HG03469 (cell line): ENCODE results near the gene JMJD6.
"Not testable (repeated sequence)": the region's sequence is repeated elsewhere in the genome, so short reads cannot be mapped to it uniquely, and the experiment has no call there.

Source experiments
- ATAC-seq: cut with Tn5 transposase; IDR thresholded peaks from one replicate; pipeline ENCODE4 v1.9.1; 2021; ENCODE audit warnings: mild to moderate bottlenecking, moderate library complexity, moderate number of reproducible peaks; ENCODE audit not compliant: unreplicated experiment

Gene JMJD6

GRCh38 chr17:76700617-76701470 lies 25.6 kb downstream of the JMJD6 start:
- ATAC-seq = no peak

DNA sequence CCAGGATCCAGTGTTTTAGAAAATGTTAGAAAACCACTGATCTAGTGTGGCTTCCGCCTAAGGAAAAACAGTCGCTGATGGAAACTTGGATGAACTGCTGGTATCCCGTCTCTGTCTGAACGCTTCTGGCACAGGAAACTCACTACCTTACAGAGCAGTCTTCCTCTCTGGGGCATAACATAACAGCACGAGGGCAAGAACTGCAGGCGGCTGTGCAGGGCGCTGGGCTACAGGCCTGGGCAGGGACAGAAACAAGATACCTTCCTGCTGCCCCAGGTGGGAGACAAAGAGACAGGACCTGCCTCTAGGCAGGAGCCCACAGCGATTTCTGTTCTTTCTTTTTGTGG lies 26.2 kb downstream of the JMJD6 start:
- ATAC-seq = no peak

- not testable (repeated sequence) for ATAC-seq
These were observed 27.9 kb downstream of the JMJD6 start for GRCh38 chr17:76698466-76698977.

DNA sequence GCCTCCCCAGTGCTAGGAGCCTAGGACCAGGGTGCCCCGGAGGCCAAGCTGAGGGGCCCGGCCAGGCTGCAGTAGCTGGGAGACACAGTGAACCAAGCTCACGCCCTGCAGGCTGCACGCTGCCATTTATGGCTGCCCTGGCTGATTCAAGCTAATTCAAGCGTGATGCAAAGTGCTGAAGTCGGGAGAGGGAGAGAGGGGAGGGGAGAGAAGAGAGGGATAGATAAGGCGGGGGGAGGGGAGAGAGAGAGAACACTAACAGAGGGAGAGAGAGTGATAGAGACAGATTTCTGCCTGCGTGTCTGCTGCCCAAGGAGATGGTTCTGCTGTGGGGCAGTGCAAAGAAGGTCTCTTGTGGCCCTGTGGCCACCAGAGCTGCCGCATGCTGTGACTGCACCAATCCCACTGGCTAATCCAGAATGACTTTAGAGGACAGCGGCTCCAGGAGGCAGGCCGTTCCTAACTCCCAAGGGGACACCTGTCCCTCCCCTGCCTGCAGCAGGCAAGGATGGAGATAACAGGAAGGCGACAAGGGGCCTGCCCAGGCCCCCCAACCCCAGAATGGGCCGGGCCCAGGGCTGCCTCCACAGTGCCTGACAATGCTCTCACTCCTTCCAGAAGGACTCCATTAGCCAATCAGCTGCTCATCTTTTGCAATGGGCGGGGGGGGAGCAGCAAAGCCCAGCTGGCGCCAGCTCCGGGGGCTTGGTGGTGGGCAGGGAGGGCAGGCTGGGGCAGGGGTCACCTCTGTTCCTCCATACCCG lies 28.5 kb downstream of the JMJD6 start:
- ATAC-seq = no peak

GRCh38 chr17:76696763-76697701 lies 29.4 kb downstream of the JMJD6 start:
- ATAC-seq = no peak

DNA sequence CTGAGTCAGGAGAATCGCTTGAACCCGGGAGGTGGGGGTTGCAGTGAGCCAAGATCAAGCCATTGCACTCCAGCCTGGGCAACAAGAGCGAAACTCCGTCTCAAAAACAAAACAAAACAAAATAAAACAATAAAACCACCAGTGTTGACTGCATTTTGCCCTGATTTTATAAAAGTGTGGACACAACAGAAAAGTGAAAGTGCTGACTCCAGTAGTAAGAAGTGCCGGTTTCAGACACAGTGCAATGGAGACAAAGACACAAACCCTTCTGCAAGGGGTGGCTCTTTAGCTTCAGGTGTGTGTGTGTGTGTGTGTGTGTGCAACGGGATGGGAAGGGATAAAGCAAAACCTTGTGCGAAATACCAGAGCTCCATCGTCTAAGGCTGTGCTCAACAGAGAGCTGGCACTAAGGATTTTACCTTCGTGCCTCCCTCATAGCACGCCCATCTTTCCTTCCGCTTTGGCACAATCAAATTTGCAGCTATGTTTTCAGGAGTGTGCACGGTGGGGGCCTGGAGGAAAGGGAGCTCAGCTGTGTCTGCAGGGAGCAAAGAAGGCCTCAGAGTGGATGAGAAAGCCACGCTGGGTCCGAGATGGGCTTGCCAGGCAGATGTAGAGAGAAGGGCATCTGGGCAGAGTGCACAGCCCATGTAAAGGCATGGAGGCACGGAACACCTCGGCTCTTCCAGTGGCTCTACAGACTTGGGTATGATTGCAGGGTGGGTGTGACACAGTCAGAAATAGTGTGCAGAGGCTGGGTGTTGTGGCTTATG lies 31.2 kb downstream of the JMJD6 start:
- ATAC-seq = no peak

DNA sequence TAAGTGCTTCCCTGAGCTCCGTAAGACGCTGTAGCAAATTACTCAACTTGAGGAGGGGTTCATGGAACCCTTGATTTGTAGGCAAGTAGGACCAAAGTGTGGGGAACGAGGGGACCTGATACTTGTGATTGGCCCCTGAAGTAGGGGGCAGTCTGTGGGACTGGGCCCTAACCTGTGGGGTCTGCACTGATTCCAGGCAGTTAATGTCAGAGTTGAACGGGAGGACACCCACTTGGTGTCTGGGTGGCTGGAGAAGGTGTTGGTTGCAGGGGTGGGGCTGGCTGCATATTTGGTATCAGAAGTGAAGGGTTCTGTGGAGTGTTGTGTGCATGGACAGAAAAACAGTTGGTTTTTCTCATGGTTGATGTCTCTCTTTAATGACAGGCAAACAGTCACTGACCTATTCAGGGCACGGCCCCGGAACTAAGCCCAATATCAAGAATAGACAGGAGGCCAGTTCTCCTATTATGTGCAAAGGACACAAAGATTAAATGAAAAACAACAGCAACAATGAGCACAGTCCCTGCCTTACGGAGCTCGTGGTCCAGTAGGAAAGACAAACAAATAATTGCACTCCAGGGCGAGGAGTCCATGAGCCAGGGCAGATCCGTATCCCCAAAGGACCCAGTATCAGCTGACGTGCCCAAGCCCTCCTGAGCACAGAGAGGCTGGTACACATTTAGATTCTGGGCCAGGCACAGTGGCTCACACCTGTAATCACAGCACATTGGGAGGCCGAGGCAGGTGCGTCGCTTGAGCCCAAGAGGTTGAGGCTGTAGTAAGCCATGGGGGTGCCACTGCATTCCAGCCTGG lies 34.8 kb downstream of the JMJD6 start:
- ATAC-seq = no peak

DNA sequence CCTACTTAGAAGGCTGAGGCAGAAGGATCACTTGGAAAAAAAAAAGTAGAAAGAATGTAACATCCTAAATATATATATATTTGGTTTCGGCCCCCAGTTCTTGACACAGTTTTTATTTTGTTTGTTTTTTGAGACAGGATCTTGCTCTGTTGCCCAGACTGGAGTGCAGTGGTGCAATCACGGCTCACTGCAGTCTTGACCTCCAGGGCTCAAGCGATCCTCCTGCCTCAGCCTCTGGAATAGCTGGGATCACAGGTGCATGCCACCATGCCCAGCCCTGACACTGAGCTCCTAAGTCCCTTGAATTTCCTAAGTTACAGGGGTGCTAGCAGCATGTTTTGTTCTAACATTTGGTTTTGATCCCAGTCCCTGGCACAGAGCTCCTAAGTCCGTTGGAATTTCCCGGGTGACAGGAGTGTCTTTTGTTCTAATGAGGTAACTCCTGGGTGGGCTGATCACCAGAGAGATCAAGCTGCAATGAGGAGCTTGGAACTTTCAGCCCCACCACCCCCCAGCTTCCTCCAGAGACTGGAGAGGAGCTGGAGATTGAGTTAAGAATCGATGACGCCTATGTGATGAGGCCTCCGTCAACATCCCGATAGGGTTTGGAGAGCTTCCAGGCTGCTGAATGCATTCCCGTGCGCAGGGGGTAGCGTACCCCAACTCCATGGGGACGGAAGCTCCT lies 35.7 kb downstream of the JMJD6 start:
- ATAC-seq = no peak

DNA sequence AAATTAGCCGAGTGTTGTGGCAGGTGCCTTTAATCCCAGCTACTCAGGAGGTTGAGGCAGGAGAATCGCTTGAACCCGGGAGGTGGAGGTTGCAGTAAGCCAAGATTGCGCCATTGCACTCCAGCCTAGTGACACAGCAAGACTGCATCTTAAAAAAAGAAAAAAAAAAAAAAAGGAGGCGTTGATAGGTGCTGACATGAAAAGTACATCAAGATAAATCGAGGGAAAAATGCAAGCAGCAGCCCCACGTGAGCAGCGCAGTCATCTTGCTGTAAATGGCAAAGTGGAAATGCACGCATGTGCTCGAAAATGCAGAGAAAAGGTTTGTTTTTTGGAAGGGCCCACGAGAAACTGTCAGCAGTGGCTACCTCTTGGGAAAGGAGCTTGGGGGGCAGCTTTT lies 36.5 kb downstream of the JMJD6 start:
- no peak for ATAC-seq

GRCh38 chr17:76688165-76688622 lies 38.2 kb downstream of the JMJD6 start:
- no peak for ATAC-seq

DNA sequence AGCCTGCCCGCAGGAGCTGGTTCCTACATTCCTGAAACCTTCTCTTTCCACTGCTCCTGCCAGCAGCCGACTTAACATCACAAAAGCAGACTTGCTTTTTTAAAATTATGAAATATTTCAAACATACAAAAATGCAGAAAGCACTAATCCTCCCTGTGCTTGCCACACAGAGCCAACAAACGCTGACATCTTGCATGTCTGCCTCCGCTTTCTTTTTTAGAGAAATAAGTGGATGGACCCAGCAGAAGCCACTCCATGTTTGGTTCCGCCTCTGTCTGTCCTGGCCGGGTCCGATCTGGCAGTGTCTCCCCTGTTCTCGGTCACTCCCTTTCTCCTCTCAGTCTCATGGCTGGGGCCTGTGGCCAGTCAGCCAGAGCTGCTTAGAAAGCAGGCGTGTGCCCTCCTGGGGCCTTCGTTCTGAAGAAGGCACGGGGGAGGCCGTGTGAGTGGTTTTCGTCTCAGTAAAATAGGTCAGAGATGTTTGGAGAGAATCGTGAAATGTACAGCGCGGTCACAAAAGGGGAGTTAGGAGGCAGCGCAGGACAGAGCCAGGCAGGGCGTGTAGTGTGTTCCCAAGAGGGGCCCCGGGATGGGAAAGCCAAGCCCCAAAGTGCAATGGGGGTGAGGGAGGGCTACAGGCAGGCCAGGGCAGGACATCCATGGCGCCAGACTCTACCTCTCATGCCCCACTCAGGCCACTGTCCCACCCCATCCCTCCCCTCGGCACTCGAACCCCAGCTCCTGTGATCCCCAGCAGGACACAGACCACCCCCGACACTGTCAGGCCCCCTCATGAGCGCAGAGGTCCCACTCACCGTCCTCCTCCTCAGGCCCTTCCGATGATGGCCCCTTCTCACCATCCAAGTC lies 38.9 kb downstream of the JMJD6 start:
- no peak for ATAC-seq

DNA sequence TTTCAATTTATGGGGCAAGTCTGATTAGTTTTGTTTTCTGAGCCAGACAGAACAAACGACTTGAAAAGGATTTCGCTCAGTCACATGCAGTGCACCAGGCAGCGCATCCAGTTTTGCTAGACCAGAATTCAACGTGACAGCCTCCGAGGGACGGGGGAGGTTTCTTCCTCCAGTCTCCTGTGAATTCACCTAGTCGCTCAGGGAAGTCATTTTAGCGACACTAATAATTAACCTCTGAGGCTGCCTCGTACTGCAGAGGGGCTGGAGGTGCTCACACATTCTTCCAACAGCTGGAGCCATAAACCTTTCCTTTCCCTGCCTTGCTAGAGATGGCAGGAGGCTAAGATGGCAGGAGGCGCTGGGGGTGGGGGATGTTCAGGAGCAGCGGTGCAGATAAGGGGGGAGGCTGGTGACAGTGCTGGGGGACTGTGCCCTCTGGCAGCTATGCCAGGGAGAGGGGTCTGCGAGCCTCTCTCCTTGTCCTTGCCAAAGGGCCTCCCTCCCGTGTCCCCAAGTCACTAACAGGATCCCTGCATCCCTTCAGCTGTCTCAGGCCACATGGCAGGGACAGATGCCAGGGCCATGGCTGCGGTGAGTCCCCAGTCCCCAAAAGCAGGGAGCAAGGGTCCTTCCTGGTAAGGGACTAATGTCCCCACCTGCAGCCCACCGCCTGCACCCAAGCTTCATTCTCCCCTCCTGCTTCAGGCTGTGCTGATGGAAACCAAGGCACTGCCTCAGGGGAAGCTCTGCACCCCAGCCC lies 39.7 kb downstream of the JMJD6 start:
- no peak for ATAC-seq

DNA sequence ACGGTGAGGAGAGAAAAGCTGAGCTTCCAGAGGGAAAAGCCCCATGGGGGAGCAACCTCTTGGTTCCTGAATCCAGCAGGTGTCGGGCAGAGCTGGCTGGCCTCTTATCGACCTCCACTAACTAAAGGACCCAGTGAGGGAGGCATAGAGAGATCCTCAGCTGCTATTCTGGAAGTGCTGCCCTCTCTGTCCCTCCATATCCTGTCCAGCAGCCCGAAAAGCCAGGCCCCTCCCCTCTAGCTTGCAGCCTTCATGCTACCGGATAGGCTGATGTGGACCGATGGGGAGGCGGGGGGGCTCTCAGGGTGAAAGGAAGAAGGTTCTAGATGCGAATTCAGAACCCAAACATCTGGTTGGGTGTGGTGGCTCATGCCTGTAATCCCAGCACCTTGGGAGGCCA lies 40.6 kb downstream of the JMJD6 start:
- no peak for ATAC-seq

DNA sequence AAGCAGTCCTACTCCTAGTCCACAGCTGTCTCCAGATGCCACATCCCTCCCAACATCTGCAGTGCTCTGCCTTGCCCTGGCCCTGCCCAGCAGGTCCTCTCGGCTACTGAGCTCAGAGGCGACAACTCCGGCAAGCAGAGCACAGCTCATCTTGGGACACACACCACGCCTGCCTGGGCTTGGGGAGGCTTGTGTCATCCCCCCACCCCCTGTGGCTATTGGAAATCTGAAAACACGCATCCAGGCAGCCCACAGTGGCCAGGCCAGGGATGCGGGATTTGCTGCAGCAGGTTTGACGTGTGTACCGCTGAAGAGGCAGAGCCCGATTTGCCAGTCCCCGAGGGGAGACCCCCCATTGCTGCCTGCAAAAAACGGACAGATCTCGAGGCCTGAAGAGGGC lies 41.0 kb downstream of the JMJD6 start:
- ATAC-seq = no peak

DNA sequence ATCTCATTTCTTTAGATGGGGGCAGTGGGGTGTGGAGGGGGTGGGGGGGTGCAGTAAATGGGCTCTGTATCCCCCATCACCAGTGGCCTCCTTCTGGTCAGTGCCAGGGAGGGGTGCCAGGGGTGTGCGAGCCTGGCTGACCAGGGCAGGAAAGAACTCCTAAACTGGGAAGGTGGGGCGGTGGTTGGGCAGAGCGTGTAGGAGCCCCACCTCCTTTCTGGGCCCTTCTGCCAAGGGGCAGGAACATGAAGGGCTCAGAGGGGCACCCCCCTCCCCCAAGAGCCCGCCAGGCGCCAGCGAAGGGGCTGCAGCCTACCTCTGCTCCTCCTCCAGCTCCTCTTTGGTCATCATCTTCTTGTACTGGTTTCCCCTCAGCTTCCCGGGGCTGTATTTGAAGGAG lies 41.6 kb downstream of the JMJD6 start:
- no peak for ATAC-seq

GRCh38 chr17:76683921-76684745 lies 42.3 kb downstream of the JMJD6 start:
- no peak for ATAC-seq
